Activated CD4-positive, alpha-beta T cell treated with anti-CD3 and anti-CD28 coated beads for 48 hours (primary cell): Measurements from ENCODE around the gene CSRP1.
"Not testable (repeated sequence)": the region's sequence is repeated elsewhere in the genome, so short reads cannot be mapped to it uniquely, and the experiment has no call there.

ENCODE experiments used
- DNase-seq: peaks from one replicate; pipeline ENCODE4 v3.0.0-alpha.2; 2020

CSRP1 gene

DNA sequence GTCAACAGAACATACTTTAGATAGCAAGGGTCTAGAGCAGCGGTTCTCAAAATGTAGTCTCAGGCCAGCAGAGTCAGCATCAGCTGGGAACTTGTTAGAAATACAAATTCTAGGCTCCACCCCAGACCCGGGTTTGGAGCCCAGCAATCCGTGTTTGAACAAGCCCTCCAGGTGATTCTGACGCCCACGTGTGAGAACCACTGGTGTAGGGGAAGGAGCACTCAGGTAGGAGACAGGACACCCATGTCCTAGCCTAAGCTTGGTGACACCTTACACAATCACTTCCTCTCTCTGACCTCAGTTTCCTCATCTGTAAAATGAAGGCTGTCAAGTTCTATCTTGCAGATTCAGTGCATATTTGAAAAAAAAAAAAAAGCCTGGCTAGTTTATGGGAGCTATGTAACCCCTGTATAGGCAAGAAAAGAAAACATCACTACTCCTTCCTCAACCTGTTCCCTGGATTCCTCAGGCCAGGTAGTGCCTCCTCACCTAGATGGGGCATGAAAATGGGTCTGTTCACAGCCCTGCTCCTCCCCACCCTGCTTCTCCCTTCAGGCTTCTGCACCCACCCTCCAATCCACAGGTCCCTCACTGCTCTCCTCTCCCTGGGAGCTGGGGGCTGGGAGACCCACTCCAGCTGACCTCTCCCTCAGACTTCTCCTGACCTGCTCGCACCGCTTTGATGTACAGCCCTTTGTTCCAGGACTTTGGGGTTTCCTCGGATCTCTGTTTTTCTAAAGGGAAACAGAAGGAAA is 30.8 kb downstream of the CSRP1 start:
- no peak for DNase-seq

DNA sequence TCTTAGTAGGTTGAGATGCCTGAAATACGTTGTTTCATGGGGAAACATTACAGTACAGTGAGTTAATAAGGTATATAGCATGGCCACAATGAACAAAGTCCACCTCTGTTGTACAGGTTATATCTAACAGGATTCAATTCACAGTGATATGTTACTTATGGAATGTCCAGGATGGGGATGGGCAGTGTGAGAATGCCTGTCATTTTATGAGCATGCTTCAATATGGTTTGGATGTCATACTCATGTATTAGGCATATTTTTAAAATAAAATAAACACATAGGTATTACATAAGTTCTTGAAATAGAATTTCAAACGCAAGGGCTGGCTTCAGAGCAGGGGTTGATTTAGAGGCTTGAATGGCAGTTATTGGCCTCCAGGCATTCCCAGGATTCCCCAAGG is 31.8 kb downstream of the CSRP1 start:
- no peak for DNase-seq

DNA sequence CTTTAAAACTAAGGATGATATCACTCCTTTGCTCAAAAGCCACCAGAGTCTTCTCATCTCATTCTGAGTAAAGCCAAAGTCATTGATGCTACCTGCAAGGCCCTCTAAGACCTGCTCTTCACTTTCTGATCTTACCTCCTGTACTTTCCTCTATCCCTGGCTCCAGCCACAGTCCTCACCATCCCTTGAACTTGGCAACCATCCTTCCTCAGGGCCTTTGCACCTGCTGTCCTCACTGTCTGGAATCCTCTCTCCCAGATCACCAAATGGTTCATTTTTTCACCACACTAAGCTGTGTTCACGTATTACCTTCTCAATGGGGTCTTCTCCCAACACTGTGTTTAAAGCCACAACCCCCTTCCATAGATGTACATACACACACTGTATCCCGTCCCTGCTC is 33.6 kb downstream of the CSRP1 start:
- DNase-seq: no peak

DNA sequence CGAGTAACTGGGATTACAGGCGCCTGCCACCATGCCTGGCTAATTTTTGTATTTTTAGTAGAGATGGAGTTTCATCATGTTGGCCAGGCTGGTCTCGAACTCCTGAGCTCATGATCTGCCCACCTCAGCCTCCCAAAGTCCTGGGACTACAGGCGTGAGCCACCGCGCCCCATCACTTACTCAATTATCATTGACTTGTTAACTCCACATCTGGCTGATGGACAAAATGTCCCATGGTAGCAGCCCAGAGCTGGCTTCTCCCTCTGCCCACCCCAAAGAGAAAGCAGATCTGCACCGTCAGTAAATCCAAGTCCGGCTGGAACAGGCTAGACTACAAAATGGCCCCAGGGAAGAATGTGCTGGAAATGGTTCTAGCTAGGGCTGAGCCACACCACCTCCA is 34.6 kb downstream of the CSRP1 start:
- not testable (repeated sequence) for DNase-seq

DNA sequence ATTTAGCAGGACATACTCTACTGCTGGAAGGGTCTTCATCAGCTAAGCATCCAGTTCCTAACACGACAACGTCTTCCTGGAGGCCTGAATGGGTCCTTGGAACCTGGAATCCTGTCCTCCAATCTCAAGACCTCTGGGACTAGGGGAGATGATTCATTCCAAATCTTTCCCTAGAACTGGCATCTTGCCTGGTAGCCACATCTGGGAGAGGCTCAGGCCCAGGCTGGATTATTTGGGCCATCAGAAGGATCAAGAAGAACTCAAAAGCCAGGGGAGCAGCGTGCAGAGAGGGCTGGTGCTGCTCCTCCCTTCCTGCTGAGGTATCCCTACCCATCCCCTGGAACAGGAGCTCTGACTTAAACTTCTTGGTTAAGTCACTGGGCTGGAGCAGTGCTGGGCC is 35.2 kb downstream of the CSRP1 start:
- no peak for DNase-seq

DNA sequence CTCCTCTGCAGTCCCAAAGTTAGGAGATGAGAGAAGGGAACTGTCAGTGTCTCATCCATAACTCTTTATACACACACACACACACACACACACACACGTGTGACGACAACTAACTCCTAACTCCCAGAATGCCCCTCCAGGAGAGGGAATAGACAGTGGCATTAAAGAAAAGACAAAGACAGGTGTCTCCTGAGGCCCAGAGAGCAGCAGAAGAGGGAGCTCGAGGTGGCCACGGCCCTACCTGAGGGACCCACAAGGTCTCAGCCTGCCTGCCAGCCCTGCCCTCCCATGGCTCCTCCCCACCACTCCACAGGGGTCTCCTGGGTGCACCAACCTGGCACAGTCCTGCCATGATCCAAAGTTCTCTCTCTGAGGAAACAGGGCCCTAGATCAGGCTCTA is 36.3 kb downstream of the CSRP1 start:
- DNase-seq: no peak

DNA sequence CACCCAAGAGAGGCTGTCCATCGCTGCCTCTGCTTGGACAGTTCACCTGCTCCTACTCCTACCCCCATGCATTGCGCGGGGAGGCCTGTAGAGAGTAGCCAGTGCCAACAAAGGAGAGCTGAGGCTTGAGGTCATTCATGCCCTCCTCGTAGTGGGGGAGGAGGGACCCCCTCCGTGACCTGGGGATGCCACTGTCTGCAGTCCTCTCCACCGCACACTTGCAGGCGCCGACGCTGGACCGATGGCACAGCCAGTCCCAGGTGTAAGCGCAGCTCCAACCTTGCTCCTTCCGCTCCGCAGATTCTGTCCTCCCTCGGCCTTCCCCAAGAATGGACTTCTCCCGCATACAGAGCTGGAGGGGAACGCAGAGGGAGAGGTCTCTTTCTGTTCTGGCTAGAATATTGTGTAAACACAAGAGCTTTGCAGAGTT is 37.3 kb downstream of the CSRP1 start:
- no peak for DNase-seq

DNA sequence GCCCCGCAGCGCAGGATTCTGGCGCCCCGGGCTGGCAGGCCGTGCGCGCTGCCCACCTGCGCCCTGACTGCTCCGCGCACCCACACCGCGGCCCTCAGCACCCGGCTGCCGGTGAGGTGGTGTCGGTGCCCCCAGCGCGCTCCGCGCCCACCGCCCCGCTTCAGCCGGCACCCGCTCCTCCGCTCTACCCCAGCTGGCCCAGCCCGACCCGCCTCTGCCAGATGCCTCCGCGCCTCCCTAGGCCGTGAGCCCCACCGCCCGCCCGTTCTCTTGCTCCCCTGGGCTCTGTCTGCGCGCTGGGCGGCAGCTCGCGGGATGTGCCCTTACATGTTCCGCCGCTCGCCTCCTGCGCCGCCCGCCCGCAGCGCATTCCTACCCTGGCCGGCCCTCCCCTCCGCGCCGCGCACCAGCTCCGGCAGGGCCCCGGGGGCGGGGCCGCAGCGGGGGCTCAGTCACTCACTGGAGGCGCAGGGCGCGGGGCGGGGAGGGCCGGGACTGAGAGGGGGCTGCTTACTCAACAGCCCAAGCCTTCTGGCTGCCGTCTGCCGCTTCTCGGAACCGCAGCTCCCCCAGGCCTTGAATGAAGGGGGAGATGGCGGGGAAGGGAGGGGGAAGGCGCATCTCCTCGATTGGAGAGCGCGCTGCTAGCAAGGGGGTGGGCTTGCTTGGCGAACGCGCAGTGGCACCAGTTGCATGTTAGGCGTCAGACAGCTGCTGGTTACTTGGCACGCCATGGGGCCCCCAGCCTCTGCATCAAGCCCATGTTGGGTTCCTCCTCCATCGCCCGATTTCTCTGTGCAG is 37.9 kb downstream of the CSRP1 start, which contains the start of gene PHLDA3:
Gene PHLDA3, minus strand, starts transcription at position 345 of the 801 bp plus-strand sequence. CDS start 402 bp downstream, outside the sequence.
- DNase-seq: peak; percentile 47

DNA sequence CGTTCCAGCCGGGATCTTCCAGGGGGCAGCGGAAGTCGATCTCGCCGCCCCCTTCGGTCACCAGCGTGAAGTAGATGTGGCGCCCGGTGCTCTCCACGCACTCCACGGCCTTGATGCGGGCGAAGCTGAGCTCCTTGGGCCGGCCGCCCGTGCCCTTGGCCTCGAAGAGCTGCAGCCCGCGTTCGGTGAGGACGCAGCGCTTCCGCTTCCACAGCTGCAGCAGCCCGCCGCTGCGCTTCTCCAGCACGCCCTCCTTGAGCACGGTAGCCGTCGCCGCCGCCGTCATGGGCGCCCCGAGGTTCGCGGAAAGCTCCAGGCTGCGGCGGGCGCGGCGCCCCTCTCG is 38.5 kb downstream of the CSRP1 start:
- peak; percentile 29 for DNase-seq

DNA sequence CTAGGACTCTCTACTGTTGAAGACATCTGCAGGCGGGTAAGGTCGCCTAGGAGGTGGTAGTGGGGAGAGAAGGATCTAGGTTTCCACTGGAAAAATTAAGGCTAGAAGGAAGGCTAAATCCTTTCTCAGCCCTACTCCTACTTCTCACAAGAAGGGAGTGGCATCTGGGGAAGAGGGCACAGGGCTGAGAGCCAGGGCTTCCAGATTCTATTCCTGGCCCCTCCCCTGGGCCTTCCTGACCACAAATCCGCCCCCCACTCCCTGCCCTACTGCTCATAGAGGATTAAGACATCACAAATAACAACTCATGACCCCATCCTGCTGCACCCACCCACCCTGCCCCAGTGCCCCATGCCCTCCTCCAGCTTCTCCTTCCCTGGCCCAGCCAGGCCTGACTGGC is 40.4 kb downstream of the CSRP1 start:
- no peak for DNase-seq

DNA sequence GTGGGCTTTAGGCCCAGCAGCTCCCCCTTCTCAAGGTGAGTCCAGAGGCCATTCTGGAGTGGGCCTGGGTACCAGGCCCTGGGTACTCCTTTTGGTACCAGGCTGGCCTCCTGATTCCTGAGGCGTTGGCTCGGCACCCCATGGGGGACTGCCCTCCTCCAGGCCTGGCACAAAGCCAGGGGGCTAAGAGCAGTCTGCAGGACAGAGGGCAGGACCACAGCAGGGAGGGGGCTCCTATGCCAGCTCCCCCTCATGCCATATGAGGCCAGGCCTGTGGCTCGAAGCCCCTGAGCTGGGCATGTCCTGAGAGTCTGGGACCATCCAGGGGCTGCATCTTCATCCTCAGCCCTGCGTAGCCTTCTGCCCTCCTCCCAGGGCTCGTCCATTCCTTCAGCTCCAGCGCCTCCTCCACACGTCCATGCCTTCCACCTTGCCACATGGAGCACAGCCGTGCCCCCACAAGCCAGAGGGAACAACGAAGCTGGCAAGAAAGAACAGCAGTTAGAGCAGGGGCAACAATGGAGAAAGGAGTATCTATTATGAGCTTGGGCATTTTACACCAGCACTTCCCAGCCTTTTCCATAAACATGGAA is 41.1 kb downstream of the CSRP1 start:
- no peak for DNase-seq

DNA sequence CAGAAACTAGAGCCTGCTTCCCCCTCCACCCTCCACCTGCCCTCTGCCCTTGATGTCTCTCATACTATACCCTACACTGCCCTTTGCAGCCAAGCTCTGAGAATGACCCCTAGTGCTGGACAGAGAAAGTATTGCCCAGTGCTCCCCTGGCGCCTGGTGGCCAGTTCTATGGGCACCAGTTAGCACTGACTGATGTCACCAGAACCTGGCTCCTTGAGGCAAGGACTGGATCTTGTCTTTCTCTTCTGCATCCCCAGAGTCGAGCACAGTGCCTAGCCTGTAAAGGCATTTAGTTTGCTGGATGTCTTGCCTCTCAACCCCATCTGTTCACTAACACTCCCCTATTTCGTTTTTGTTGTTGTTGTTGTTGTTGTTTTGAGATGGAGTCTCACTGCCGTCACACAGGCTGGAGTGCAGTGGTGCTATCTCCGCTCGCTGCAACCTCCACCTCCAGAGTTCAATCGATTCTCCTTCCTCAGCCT is 43.8 kb downstream of the CSRP1 start:
- no peak for DNase-seq

DNA sequence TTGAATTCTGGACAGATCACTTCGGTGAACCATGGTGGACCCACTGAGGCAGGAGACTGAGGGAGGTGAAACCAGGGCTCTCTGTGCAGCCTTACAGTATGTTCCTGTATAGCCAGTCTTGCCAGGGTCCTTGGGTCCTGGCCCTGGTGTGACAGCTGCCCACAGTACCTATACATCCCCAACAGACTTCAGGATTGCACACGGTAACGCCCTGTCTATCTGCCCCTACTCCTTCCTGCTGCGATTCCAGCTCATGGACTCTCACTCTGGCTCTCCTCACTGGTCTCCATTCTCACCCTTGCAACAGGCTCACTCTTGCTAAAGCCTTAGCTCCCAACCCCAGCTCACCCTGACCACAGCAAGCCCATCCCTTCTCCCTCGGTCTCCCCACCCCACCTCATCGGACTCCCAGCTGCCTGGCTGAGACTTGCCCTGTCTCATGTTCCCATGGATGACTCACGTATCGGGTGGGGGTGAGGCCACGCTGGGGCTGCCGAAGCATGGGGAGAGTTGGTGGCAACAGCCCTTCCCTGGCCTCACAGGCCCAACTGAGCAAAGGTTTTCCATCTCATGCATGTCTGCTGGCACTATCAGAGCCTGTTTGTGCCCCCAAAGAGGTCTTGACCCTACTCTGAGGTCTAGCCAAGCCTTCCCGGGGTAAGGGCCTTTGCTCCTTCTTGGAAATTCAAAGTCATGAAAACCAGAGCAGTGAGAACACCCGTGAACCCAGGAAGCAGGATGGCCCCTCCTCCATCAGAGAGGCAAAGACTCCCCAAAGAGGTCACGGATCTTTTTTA is 45.1 kb downstream of the CSRP1 start:
- DNase-seq: no peak

DNA sequence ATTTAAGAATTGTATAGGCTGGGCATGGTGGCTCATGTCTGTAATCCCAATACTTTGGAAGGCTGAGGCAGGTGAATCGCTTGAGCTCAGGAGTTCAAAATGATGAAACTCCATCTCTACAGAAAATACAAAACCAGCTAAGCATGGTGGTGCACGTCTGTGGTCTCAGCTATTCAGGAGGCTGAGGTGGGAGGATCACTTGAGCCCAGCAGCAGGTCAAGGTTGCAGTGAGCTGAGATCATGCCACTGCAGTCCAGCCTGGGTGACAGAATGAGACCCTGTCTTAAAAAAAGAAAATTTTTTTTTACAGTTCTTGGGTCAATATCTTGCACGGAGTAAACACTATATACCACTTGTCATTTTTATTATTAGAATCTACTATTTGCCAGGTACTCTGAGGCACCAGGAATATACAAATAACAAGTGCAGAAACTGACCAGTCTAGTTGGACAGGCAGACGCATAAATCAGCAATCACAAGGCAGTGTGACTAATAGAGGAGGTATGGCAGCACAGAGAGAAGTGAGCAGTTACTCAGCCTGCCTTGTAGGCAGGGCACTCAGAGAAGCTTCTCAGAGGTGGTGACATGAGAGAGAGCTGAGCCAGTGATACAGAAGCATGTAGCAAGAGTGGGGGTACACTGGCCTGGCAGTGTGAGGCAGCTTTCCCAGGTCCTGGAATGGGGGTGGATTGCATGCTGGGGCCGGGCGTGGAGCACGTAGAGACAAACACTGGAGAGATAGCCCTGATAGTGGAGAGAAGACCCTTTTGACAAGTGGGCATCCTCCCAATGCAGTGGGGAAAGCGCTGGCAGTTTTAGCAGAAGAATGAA is 45.9 kb downstream of the CSRP1 start:
- no peak for DNase-seq

DNA sequence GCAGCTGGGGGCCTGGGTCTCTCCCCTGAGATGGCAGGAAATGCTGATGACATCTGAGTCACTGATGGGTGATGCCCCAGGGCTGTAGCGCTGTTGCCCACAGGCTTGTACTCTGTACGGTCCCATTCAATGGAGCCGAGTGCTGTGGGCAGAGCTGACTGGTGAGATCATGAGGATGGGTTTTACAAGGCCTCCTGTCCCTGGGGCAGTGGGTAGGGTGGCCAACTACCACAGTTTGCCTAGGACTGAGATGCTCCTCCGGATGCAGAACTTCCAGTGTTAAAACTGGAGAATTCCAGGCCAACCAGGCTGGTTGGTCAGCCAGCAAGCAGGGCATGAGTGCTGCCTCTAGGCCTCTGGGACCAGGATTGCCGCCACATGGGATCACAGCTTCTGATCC is 47.1 kb downstream of the CSRP1 start:
- DNase-seq: no peak

DNA sequence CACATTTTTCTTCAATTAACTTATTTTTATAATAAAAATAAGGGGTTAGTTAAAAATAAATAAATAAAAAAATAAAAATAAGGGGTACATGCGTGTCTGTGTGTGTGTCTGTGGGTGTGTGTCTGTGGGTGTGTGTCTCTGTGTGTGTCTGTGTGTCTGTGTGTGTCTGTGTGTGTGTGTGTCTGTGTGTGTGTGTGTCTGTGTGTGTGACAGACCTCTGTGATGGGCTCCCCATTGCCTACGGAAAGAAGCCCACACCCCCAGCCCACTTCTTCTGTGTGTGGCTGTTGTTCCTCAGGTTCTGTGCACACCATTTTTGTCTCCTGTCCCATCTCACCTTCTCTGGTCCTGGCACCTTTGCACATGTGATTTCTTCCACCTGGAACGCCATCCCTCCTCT is 47.9 kb downstream of the CSRP1 start:
- DNase-seq: no peak

DNA sequence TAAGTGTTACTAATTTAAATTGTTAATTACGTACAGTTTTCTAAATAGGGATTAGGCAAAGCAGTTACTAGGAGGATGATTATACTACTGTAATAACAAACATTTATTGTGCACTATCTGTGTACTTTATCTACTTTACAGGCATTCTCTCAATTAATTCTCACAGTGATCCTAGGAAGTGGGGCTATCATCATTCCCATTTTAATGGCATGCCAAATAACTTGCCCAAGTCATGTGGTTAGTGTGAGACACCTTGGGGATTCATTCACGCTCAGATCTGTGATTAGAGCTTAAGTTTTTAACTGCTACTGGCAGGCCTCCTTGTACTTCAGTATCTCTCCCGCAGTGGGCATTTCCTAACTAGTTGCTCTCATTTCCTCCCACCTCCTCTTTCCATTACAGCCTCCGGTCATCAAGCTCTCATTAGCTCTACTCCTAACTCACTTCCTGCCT is 49.4 kb downstream of the CSRP1 start:
- DNase-seq: no peak

DNA sequence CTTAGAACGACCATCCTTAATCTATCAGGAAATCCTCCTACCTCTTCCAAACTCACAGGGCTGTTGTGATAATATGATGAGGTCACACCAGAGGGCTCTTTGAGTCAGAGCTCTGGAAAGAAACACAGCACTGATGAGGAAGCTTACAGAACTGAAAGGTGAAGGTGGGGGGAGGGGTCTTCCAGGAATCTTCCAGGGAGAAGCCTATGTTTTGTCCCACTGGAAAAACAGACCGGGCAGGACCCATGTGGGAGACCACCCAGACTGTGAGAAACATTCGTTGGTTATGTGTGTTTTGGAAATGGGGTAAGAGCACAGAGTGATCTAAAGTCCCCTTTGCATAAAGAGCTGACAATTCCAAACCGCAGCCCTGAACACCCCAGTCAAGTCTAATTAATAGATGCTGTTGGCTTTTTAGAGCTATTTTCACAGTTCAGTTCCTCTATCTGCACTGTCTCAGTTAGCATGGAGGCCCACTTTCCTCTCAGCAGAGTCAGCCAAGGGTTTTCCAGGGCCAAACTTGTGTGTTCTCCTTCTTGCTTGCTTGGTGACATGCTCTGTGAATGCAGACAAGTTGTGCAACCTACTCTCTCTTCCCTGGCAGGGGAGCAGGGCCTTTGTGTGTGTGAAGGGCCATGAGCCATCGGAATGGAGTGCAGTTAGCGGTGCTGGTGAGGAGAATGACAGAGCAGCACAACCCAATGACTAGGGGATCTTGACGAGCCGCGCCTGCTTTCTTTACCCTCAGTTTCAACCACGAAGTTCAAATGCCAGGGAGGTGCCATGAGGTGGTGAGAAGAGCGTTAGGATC is 50.2 kb downstream of the CSRP1 start:
- no peak for DNase-seq

DNA sequence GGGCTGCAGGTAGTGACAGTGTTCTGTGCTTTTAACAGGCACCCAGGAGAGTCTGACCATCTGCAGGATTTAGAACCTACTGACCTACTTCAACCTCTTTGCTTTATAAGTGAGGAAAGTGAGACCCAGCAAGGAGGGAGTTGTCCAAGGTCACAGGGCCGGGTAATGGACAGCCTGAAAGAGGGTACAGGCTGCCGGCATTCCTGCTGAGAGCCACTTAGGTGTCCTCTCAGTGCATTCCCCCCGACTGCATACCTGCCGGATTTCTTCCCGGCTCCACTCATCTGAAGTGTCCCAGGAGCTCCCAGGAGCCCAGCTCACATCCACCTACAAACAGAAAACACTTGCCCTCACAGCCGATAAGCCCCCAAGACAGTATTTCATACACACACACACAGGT is 51.8 kb downstream of the CSRP1 start:
- no peak for DNase-seq

DNA sequence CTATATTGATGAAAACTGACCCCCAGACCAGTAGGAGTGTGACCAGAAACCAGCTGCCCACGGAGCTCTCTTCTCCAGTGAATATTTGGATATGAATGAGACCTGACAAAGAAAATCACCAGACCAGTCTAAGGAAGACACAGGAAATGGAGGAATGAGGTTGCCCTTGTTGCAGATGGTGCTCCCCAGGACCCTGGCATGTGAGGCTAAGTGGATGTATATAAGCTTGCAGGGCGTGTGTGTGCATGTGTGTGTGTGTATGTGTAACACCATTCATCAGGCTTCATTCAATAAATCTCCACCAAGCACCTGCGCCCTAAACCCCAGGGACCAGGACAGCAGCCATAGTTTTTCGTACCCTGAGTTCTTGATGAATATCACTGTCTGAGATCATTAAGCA is 52.3 kb downstream of the CSRP1 start:
- DNase-seq: no peak

DNA sequence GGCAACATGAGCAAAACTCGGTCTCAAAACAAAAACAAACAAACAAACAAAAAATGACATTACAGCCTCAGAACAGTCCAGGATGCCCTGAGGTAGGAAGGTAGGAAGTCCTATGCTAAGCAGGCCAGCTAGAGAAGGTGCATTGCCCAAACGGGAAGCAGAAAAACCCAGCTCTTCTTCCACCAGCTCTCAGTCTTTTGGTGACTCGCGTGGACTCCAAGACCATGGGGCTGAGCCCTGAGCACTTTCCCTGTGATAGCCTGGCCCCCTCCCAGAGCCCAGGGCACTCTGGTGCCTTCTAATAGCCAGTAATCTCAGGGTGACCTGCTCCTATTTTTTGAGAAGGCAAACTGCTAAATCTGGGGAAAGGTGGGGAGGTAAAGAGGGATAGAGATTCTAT is 54.1 kb downstream of the CSRP1 start:
- DNase-seq: no peak
